ENCODE data around the gene BRMS1.

Gene BRMS1

DNA sequence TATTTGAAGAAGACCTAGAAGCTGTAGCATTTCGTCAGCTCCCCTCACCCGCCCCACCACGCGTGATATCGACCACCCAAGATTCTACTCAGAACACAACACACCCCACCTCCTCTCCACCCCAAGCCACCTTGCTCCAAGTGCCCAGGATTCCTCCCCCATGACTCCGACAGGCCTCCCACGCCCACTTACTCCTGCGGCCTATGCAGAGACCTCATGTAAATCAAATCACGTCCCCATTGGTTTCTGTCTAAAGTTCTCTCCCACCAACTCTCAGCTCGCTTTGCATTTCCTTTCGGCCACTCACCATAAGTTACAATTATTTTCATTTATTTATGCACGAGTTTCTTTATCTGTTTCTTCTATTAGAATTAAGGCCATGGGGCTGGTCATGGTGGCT is 42.2 kb downstream of the BRMS1 start:
- no peak for DNase-seq

GRCh38 chr11:66299186-66299585 is 45.7 kb downstream of the BRMS1 start:
- peak; percentile 33 for DNase-seq

- DNase-seq = no peak
These were observed 47.3 kb downstream of the BRMS1 start for GRCh38 chr11:66297610-66298009.

DNA sequence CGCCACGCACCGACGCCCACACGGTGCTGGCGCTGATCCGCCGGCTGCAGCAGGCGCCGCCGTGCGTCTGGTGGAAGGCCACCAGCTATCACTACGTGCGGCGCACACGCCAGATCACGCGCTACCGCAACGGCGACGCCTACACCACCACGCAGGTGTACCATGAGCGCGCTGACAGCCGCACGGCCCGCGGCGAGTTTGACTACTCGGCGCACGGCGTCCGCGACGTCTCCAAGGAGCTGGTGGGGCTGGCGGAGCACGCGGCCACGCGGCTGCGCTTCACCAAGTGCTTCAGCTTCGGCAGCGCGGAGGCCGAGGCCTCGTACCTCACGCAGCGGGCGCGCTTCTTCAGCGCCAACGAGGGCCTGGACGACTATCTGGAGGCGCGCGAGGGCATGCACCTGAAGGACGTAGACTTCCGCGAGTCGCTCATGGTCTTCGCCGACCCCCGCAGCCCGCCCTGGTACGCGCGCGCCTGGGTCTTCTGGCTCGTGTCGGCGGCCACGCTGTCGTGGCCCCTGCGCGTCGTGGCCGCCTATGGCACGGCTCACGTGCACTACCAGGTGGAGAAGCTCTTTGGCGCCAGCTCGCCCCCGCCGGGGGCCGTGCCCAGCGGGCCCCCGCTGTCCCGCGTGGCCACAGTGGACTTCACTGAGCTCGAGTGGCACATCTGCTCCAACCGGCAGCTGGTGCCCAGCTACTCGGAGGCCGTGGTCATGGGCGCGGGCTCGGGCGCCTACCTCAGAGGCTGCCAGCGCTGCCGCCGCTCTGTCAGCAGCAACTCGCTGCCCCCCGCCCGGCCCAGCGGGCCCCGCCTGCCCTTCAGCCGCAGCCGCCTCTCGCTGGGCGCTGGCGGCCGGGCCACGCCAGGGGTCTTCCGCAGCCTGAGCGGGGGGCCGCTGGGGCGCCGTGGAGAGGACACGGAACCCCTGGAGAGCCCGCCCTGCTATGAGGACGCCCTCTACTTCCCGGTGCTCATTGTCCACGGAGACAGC is 50.0 kb downstream of the BRMS1 start:
- DNase-seq = no peak

DNA sequence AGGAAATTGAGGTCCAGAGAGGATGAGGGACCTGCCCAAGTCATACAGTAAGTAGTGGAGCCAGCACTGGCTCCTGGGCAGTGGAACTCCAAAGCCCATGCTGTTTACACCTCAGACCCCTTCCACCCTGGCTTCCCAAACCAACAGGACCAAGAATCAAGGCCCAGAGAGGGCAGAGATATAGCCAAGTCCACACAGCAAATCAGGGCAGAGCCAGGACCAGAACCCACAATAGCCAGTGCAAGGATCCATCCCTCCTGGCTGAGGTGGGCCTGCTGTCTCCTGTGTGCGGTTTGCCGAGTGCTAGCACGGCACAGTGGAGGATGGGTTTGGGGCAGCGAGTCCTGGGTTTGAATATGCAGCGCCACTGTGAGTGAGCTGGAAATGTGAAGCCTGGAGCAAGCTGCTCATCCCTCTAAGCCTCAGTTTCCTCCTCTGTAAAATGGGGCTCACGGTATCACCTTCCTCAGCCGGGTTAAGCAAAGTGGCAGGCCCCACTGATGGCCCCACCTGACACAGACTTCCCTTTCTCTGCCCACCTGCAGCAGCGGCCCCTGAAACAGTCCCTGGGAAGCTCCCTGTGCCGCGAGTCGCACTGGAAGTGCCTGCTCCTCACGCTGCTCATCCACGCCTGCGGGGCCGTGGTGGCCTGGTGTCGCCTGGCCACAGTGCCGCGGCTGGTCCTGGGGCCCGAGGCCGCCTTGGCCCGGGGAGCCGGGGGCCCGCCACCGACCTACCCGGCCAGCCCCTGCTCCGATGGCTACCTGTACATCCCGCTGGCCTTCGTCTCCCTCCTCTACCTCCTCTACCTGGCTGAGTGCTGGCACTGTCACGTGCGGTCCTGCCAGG is 50.9 kb downstream of the BRMS1 start:
- no peak for DNase-seq

DNA sequence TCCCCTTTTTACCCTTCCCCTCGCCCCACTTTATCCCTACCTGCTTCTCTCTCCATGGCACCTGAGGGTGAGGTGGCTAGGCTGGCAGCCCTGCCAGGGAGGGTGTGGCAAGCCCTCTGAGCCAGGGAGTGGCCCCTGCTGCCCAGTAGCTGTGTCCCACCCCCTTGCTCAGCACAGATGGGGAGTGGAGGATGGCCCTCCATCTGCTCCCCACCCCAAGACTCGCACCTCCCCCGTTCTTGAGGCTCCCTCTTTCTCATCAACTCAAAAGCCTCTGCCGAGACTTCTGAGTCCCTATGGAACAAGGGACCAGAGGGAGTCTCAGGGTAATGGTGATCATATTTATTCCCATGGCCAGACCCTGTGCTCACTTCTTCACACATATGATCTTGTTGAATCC is 51.6 kb downstream of the BRMS1 start:
- no peak for DNase-seq

DNA sequence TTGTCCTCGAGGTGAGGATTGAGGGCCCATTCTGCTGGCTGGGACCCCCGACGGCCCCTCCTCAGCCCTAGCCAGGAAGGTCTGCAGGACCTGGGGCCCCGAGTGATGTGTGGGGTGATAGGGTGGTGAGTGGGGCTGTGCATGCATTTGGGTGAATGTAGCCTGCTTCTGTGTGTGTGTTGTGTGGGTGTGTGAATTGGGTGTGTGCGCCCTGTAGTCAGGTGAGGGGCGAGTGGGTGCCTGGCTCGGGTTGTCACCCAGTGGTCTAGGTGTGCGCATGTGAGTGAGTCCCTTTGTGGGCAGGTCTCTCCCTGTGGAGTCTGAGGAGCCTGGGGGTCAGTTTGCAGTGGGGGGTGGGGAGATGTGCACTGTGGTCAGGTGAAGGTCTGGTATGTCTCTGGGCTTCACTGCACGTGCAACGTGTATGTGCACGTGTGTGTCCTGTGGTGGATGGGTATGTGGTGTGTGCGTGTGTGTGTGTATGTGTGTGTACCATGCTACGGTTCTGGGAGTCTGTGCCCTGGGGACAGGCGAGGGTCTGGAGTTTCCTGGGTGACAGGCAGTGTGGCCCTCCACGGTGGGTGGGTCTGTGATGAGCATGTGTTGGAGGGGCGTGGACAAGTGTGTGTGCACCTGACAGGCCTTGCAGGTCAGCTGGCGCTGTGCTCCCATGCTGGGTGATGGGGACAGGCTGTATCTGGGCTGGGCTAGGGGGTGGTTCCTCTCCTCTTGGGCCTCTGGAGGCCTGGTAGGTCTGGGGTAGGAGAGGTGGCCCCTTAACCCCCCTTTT is 52.2 kb downstream of the BRMS1 start:
- DNase-seq = no peak

DNA sequence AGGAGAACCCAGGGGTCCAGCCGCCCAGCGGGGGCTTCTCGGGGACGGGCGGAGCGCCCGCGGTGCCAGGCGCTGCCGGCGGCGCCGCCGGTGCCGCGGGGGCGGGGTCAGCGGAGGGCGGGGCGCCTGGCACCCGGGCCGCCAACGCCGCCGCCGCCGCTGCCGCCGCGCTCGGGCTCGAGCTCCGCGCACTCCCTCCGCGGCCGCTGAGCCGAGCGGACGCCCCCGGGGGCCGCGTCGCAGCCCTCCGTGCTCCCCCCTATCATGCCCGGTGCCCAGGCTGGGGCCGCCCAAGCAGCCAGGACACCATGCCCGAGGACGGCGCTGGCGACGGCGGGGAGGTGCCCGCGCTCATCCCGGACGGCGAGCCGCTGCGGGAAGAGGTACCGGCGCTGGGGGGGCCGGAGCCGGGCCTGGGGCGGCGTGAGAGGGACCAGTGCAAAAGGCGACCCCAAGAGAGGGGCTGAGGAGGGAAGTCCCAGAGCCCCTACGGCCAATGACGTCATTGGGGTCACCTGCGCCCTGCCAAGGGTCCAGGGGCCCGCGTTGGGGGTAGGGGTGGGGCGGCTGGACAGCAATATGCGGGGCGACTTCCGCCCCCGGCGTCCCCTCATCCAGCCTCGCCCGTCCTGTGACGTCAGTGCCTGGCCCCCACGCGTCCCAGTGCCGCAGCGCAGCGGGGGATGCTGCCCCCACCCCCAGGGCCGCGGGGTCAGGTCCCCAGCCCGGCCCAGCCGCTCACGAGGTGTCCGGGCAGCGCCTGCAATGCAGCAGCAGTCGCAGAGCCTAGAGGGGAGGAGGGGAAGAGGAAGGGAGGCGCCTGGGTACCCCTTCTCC is 53.0 kb downstream of the BRMS1 start, which contains the start of gene TMEM151A:
Gene TMEM151A, plus strand, starts transcription at position 189 of the 837 bp plus-strand sequence. Its CDS starts 120 bp downstream, at position 309.
- no peak for DNase-seq

DNA sequence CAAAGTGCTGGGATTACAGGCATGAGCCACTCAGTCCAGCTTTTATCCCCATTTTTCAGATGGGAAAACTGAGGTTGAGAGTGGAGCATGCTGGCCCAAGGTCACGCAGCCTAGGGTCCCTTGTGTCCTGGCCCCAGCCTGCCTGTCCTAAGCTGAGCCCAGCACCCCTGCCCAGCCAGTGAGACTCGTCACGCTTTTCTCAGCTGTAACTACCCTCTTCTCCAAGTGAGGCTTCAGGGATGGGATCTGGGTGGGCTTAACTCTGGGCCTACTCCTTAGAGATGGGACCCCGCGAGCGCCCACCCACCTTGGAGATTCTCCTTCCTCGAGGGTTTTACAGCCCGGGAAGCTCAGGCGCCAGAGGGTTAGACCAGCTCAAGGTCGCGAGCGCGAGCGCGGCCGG is 53.6 kb downstream of the BRMS1 start:
- DNase-seq = no peak

DNA sequence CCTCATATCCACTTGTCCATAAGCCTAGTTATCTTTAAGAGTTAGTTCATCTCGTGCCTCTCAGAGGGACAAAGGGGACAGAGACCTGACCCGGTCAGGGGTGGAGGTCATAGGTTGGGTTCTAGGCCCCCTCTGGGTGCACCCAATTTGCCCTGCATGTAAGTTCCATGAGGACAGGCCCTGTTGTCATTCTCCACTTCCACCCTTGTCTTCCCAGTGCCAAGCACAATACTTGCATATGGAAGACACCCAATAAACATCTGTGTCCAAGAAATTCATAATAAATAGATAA is 54.6 kb downstream of the BRMS1 start:
- DNase-seq = no peak

GRCh38 chr11:66289548-66290329 is 55.2 kb downstream of the BRMS1 start:
- DNase-seq = peak; percentile 76

DNA sequence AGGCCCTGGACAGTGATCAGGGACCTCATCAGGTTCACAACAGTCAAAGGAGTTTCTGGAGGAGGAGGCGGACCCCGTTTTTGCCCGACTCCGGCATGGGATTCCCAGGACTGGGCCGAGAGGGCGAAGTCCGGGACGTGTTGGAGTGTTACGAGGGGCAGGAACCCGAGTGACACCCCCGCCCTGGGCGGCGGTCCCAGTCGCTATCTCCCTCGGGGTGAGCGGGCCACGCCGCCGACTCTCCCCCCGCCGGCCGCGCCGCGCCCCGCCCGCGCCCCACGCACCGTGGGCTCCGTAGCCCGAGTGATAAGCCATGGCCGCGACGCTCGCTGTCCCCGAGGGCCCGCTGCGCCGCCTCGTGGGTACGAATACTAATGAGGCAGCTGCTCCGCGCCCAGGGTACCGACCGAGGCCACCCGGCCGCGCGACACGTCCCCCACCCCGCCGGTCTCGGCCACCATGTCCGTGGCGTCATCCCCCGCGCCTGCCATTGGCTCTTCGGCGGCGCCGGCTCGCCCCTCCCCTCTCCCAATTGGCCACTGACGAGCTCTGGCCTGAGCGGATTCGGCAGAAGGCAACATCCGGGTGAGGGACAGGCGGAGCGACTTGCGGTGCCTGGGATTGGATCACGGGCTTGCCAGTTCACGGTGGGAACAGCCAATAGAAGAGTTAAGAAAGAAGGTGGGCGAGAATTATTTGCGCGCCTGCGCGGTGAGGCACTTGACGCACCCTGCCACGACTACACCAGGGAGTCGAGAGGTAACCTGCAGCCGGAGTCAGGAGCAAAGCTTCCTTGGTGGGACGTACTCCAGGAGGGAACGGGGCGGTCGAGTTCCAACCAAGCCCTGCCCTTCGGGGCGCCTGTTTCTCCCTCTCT is 56.0 kb downstream of the BRMS1 start, which contains the start of gene YIF1A:
Gene YIF1A, minus strand, starts transcription at position 473 of the 877 bp plus-strand sequence. Its CDS starts 158 bp downstream, at position 315.
- DNase-seq = peak; percentile 99

- no peak for DNase-seq
These were observed 56.8 kb downstream of the BRMS1 start for GRCh38 chr11:66287889-66288670.

Data from suppressor macrophage treated with lipopolysaccharide for 4 hours (primary cell).